SU-DHL-6 (cell line): ENCODE measurements around the gene CA5B.

Experiments used
- H2AFZ ChIP-seq: fragments of 200-600 bp; sonication (generic); 2 replicates; pipeline ENCODE4 v1.6.1; 2014; ENCODE audit warnings: low read depth, mild to moderate bottlenecking, moderate library complexity, mixed read lengths, antibody characterized with exemption, low read length; ENCODE audit not compliant: severe bottlenecking
- H3F3A ChIP-seq: fragments of 200-600 bp; shearing (Covaris generic); 2 replicates; pipeline ENCODE4 v1.6.0; 2016; ENCODE audit warnings: antibody characterized with exemption, mild to moderate bottlenecking; ENCODE audit not compliant: insufficient read depth
- H3K27ac ChIP-seq: fragments of 200-600 bp; sonication (generic); 2 replicates; pipeline ENCODE4 v1.5.1; 2016; ENCODE audit warnings: low read depth, mild to moderate bottlenecking, low read length, moderate library complexity, mixed read lengths
- H3K27me3 ChIP-seq: fragments of 200-600 bp; sonication (generic), shearing (Covaris generic); 2 replicates; pipeline ENCODE4 v1.6.0; 2014; ENCODE audit warnings: mild to moderate bottlenecking, low read length
- H3K36me3 ChIP-seq: fragments of 200-600 bp; sonication (generic); 2 replicates; pipeline ENCODE4 v1.6.1; 2014; ENCODE audit warnings: mild to moderate bottlenecking, low read length, mixed read lengths
- H3K4me2 ChIP-seq: fragments of 300-600, 200-600 bp; shearing (Covaris generic), sonication (generic); 2 replicates; pipeline ENCODE4 v1.6.0; 2014; ENCODE audit warnings: low read length, low read depth, mild to moderate bottlenecking; ENCODE audit not compliant: poor library complexity, severe bottlenecking
- H3K4me3 ChIP-seq: fragments of 200-600 bp; sonication (generic); 2 replicates; pipeline ENCODE4 v1.5.1; 2014; ENCODE audit warnings: antibody characterized with exemption, low read length, mild to moderate bottlenecking, mixed read lengths; ENCODE audit not compliant: insufficient read depth, poor library complexity, severe bottlenecking
- H3K79me2 ChIP-seq: fragments of 200-600 bp; sonication (generic); 2 replicates; pipeline ENCODE4 v1.6.1; 2014; ENCODE audit warnings: mild to moderate bottlenecking, low read length, moderate library complexity; ENCODE audit not compliant: insufficient read depth
- H3K9ac ChIP-seq: fragments of 200-600 bp; sonication (generic); 2 replicates; pipeline ENCODE4 v1.7.0; 2014; ENCODE audit warnings: mild to moderate bottlenecking, low read length
- H3K9me2 ChIP-seq: fragments of 200-600 bp; sonication (generic); replicated peaks from 2 replicates; pipeline ENCODE4 v1.6.1; 2014; ENCODE audit warnings: low read length; ENCODE audit not compliant: insufficient read depth
- H3K9me3 ChIP-seq: fragments of 200-600 bp; sonication (generic); 2 replicates; pipeline ENCODE4 v1.6.1; 2014; ENCODE audit warnings: low read length, mixed read lengths; ENCODE audit not compliant: insufficient read depth
- H4K20me1 ChIP-seq: fragments of 200-600 bp; sonication (generic); 2 replicates; pipeline ENCODE4 v1.6.1; 2014; ENCODE audit warnings: low read depth, mild to moderate bottlenecking, antibody characterized with exemption, low read length, moderate library complexity, mixed read lengths
- CTCF ChIP-seq: fragments of 200-600 bp; sonication (generic); IDR thresholded peaks from one replicate; pipeline ENCODE4 v1.5.1; 2017; ENCODE audit warnings: antibody characterized with exemption, mild to moderate bottlenecking, low read length, moderate library complexity; ENCODE audit not compliant: insufficient read depth, poor library complexity, severe bottlenecking
- EZH2phosphoT487 ChIP-seq: fragments of 200-600 bp; sonication (generic), shearing (Covaris generic); conservative IDR thresholded peaks from 2 replicates; pipeline ENCODE4 v1.6.1; 2018; ENCODE audit warnings: mild to moderate bottlenecking, antibody characterized with exemption, low read length, moderate library complexity, mixed read lengths

The CA5B gene

DNA sequence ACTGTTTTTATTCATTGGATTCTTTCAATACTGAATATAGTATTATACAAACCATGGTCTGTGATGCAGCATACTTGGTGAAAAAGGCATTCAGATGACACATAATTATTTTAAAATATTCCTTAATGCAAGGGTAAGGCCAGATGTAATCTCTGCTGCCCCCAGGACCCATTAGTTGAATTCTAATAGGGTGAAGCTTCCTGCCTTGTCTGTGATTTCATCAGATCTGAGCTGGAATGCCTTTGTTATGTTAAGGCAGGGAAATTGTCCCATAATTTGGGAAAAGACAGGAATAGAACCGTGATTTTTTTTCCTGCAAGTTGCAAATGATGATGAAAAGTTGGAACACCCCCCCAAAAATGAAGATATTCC, 78.4 kb downstream of the CA5B start:
- Histone ChIP-seq H3F3A (no peaks in the 10 kb centered on the region), H3K9me3 (no peaks in the 10 kb centered on the region), H3K4me3 (no peak overlapping the region), H3K9me2 (no peaks in the 10 kb centered on the region), H3K79me2 (no peaks in the 10 kb centered on the region), H3K27me3 (no peaks in the 10 kb centered on the region), H3K4me2 (no peak overlapping the region), H2AFZ (no peak overlapping the region), H3K27ac (no peak overlapping the region), H4K20me1 (no peaks in the 10 kb centered on the region), H3K9ac (no peak overlapping the region), H3K36me3 (peaks cover 10% of the 10 kb centered on the region; the same call in 1 of the 2 replicates)
- no peak for TF ChIP-seq CTCF
- no peak for TF ChIP-seq EZH2phosphoT487

DNA sequence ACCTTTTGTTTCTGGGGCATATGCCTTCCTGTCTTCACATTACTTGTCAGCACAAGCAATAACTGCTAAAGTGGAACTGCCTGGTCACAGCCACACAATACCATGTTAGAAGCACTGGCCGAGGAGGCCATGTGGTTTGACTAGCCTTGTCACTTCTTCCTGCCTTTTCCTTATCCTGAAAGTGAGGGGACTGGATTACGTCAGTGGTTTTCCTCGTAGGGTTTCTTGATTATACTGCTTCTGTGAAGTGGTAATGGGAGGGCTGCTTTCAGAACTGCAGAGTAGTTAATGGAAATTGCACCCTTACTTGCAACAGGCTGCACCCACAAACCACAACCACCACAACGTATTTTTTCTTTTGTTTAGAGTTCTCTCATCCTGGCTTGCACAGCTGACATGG, 78.8 kb downstream of the CA5B start:
- H3K79me2 ChIP-seq, result no peaks in the 10 kb centered on the region
- no peak overlapping the region for H3K9ac ChIP-seq
- H3K4me2 ChIP-seq, result no peak overlapping the region
- no peak overlapping the region for H2AFZ ChIP-seq
- H3K36me3 ChIP-seq, result peaks cover 10% of the 10 kb centered on the region; the same call in 1 of the 2 replicates
- no peak overlapping the region for H3K27ac ChIP-seq
- TF ChIP-seq EZH2phosphoT487, result no peak
- TF ChIP-seq CTCF, result no peak
- H3F3A ChIP-seq, result no peaks in the 10 kb centered on the region
- H3K4me3 ChIP-seq, result no peak overlapping the region
- no peaks in the 10 kb centered on the region for H3K27me3 ChIP-seq
- H3K9me3 ChIP-seq, result no peaks in the 10 kb centered on the region
- H4K20me1 ChIP-seq, result no peaks in the 10 kb centered on the region
- no peaks in the 10 kb centered on the region for H3K9me2 ChIP-seq

- H3K27me3 ChIP-seq, result no peaks in the 10 kb centered on the region
- no peak overlapping the region for H3K4me2 ChIP-seq
- H3K36me3 ChIP-seq, result peaks cover 10% of the 10 kb centered on the region; the same call in 1 of the 2 replicates
- H2AFZ ChIP-seq, result no peak overlapping the region
- no peaks in the 10 kb centered on the region for H3K9me3 ChIP-seq
- TF ChIP-seq EZH2phosphoT487, result no peak
- no peak for TF ChIP-seq CTCF
- no peaks in the 10 kb centered on the region for H4K20me1 ChIP-seq
- H3F3A ChIP-seq, result peaks cover 2% of the 10 kb centered on the region; the same call in 1 of the 2 replicates
- H3K4me3 ChIP-seq, result no peak overlapping the region
- H3K9me2 ChIP-seq, result no peaks in the 10 kb centered on the region
- H3K79me2 ChIP-seq, result no peaks in the 10 kb centered on the region
- H3K9ac ChIP-seq, result no peak overlapping the region
- no peak overlapping the region for H3K27ac ChIP-seq
These were observed 82.3 kb downstream of the CA5B start for GRCh38 chrX:15820106-15821073.
